ENCODE measurements around the gene ZSWIM6.
"Not testable (repeated sequence)": the region's sequence is repeated elsewhere in the genome, so short reads cannot be mapped to it uniquely, and the experiment has no call there.

The ZSWIM6 gene

GRCh38 chr5:61402244-61402823 lies 70.3 kb downstream of the ZSWIM6 start:
- no peak for DNase-seq (ENCODE audit: low read depth in 2 of 2)
- no peak for TF ChIP-seq CTCF (IDR thresholded peaks at IDR 0.05; ENCODE audit: low read depth, low read length)
- no peak overlapping the region for H3K4me3 ChIP-seq (replicated peaks in 1 of 2; ENCODE audit: low read depth in 2 of 2, low read length in 2 of 2)

GRCh38 chr5:61402970-61403900 lies 71.2 kb downstream of the ZSWIM6 start:
- DNase-seq (ENCODE audit: low read depth in 2 of 2): no peak
- TF ChIP-seq CTCF (IDR thresholded peaks at IDR 0.05; ENCODE audit: low read depth, low read length): no peak
- H3K4me3 ChIP-seq (replicated peaks in 1 of 2; ENCODE audit: low read depth in 2 of 2, low read length in 2 of 2): no peak overlapping the region

- H3K4me3 ChIP-seq (replicated peaks in 1 of 2; ENCODE audit: low read depth in 2 of 2, low read length in 2 of 2): no peak overlapping the region
- no peak for TF ChIP-seq CTCF (IDR thresholded peaks at IDR 0.05; ENCODE audit: low read depth, low read length)
- no peak for DNase-seq (ENCODE audit: low read depth in 2 of 2)
These were observed 73.6 kb downstream of the ZSWIM6 start for GRCh38 chr5:61405511-61406295.

- not testable (repeated sequence) for H3K4me3 ChIP-seq (replicated peaks in 1 of 2; ENCODE audit: low read depth in 2 of 2, low read length in 2 of 2); DNase-seq (ENCODE audit: low read depth in 2 of 2)
These were observed 74.4 kb downstream of the ZSWIM6 start for GRCh38 chr5:61406497-61406896.

DNA sequence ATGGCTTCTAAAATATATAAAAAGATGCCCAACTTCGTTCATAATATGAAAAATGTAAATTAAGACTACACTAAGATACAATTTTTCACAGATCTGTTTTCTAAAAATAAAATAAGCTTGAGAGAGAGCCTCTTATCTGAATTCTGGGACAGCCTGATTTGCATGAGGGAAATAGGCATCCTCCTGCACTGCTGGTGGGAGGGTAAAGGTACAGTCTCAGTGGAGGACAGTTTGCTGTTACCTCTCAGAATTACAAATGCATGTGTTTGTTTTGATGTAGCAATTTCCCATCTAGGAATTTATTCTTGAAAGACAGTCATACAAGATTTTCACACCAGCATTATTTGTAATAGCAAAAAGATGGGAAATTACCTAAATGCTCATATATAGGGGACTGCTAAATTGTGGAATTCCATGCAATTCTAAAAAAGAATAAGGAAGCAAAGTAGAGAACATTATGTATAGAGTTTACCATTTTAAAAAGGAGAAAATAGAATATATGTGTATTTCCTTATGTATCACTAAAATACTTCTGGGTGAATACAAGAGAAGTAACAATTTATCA lies 75.7 kb downstream of the ZSWIM6 start:
- no peak overlapping the region for H3K4me3 ChIP-seq (replicated peaks in 1 of 2; ENCODE audit: low read depth in 2 of 2, low read length in 2 of 2)
- no peak for DNase-seq (ENCODE audit: low read depth in 2 of 2)
- no peak for TF ChIP-seq CTCF (IDR thresholded peaks at IDR 0.05; ENCODE audit: low read depth, low read length)

- H3K4me3 ChIP-seq (replicated peaks in 1 of 2; ENCODE audit: low read depth in 2 of 2, low read length in 2 of 2): peak overlapping the region in 1 of 2 donors; percentile 16
These were observed 76.6 kb downstream of the ZSWIM6 start for GRCh38 chr5:61408476-61409168.

More at GRCh38 chr5:61408476-61409168, 76.6 kb downstream of the ZSWIM6 start:
- TF ChIP-seq CTCF (IDR thresholded peaks at IDR 0.05; ENCODE audit: low read depth, low read length): no peak
- DNase-seq (ENCODE audit: low read depth in 2 of 2): peak; percentile 100
